ENCODE data around the gene TOM1. TPM values are rescaled to one million over a fixed set of nuclear protein-coding genes. Genes with fewer than 3 reads are reported as not detected.

TOM1 gene
- total and polyA plus RNA-seq, 10 of the 15 experiments (the other 5 are each of a cell fraction or from before 2014, with no cell fraction given) = 2.2 to 64.6 (median 40.3) TPM

DNA sequence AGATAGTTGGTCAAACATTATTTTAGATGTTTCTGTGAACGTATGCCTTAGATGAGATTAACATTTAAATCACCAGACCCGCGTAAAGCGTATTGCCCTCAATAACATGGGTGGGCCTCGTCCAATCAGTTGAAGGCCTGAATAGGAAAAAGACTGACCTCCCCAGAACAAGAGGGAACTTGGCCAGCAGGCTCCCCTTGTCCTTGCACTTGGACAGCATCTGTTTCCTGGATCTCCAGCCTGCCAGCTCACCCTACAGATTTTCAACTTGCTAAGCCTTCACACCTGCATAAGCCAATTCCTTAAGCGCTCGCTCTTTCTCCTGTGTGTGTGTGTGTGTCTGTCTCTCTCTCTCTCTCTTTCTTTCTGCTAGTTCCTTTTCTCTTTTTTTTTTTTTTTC, 8.2 kb downstream of the TOM1 start:
- peaks cover 7% of the 10 kb centered on the region for H3K79me2 ChIP-seq (ENCODE audit: control insufficient read depth, insufficient read depth, low read length)
- ChIA-PET RAD21 (ENCODE audit: unreplicated experiment) (interaction anchor here (0.8 to 1.4 kb wide), 2 partner anchors 8 to 76 kb away, joined by 3 to 4 read pairs; partner anchors contain the start of gene TOM1), POLR2A (interaction anchor here (2.2 kb wide), 1 partner anchor 50 kb away, joined by 7 read pairs; the partner anchor contains the start of gene HMGXB4), SMC1A (ENCODE audit: uncharacterized antibody, unreplicated experiment) (interaction anchor here (0.6 to 4.1 kb wide), 7 partner anchors 8 to 275 kb away, joined by 3 to 23 read pairs (median 5); partner anchors contain the start of genes HMGXB4 and TOM1), CTCF (interaction anchor here (1.1 to 1.6 kb wide), 3 partner anchors 21 to 153 kb away, joined by 3 read pairs; no protein-coding TSS in a partner anchor)
- no peak overlapping the region for H2AFZ ChIP-seq (ENCODE audit: control insufficient read depth, low read depth, low read length)
- 92% methylated on average over 7 of the region's 7 CpGs for WGBS (ENCODE audit: insufficient coverage, insufficient replicate concordance, low lambda C conversion rate, missing lambda C conversion rate)
- H3K36me3 ChIP-seq (ENCODE audit: control insufficient read depth in 2 of 2, insufficient read depth in 2 of 2, low read length in 1 of 2) = no peaks in the 10 kb centered on the region
- in situ Hi-C loops (cut with MboI) (no loop called here), intact Hi-C loops (cut with micrococcal nuclease; ENCODE audit: unreplicated experiment) (loop anchor here (5.0 kb wide), 3 partner anchors 51 to 181 kb away; partner anchors contain the start of genes HMGXB4 and MCM5)
- FAIRE-seq (no peak), DNase-seq (ENCODE audit: low read depth, low spot score) (no peak), ATAC-seq (no peak)
- peak overlapping the region; percentile 81 for H3K27ac ChIP-seq (ENCODE audit: control insufficient read depth, insufficient read depth)
- H3K4me2 ChIP-seq (ENCODE audit: control insufficient read depth, insufficient read depth) = peak overlapping the region; percentile 63
- peaks cover 61% of the 10 kb centered on the region for H3K4me1 ChIP-seq (ENCODE audit: control insufficient read depth, insufficient read depth, low read length)
- H3K9me3 ChIP-seq (replicated peaks; ENCODE audit: control insufficient read depth, insufficient read depth, low read length) = no peaks in the 10 kb centered on the region
- H4K20me1 ChIP-seq (ENCODE audit: control insufficient read depth, insufficient read depth) = no peaks in the 10 kb centered on the region
- no TSS peak for BruUV-seq (replicated peaks)
- TF ChIP-seq, protein P1, sequence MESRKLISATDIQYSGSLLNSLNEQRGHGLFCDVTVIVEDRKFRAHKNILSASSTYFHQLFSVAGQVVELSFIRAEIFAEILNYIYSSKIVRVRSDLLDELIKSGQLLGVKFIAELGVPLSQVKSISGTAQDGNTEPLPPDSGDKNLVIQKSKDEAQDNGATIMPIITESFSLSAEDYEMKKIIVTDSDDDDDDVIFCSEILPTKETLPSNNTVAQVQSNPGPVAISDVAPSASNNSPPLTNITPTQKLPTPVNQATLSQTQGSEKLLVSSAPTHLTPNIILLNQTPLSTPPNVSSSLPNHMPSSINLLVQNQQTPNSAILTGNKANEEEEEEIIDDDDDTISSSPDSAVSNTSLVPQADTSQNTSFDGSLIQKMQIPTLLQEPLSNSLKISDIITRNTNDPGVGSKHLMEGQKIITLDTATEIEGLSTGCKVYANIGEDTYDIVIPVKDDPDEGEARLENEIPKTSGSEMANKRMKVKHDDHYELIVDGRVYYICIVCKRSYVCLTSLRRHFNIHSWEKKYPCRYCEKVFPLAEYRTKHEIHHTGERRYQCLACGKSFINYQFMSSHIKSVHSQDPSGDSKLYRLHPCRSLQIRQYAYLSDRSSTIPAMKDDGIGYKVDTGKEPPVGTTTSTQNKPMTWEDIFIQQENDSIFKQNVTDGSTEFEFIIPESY (IDR thresholded peaks at IDR 0.05) = 0 out of 2 replicates have a peak, but pooled peaks have one; percentile 26
- TF ChIP-seq, protein P2, sequence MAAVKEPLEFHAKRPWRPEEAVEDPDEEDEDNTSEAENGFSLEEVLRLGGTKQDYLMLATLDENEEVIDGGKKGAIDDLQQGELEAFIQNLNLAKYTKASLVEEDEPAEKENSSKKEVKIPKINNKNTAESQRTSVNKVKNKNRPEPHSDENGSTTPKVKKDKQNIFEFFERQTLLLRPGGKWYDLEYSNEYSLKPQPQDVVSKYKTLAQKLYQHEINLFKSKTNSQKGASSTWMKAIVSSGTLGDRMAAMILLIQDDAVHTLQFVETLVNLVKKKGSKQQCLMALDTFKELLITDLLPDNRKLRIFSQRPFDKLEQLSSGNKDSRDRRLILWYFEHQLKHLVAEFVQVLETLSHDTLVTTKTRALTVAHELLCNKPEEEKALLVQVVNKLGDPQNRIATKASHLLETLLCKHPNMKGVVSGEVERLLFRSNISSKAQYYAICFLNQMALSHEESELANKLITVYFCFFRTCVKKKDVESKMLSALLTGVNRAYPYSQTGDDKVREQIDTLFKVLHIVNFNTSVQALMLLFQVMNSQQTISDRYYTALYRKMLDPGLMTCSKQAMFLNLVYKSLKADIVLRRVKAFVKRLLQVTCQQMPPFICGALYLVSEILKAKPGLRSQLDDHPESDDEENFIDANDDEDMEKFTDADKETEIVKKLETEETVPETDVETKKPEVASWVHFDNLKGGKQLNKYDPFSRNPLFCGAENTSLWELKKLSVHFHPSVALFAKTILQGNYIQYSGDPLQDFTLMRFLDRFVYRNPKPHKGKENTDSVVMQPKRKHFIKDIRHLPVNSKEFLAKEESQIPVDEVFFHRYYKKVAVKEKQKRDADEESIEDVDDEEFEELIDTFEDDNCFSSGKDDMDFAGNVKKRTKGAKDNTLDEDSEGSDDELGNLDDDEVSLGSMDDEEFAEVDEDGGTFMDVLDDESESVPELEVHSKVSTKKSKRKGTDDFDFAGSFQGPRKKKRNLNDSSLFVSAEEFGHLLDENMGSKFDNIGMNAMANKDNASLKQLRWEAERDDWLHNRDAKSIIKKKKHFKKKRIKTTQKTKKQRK (IDR thresholded peaks at IDR 0.05; ENCODE audit: low read depth, low read length) = no peak
- peak; percentile 16; the same call in 1 of the 2 replicates for TF ChIP-seq SMARCA5 (IDR thresholded peaks at IDR 0.05)
- TF ChIP-seq, protein P3, sequence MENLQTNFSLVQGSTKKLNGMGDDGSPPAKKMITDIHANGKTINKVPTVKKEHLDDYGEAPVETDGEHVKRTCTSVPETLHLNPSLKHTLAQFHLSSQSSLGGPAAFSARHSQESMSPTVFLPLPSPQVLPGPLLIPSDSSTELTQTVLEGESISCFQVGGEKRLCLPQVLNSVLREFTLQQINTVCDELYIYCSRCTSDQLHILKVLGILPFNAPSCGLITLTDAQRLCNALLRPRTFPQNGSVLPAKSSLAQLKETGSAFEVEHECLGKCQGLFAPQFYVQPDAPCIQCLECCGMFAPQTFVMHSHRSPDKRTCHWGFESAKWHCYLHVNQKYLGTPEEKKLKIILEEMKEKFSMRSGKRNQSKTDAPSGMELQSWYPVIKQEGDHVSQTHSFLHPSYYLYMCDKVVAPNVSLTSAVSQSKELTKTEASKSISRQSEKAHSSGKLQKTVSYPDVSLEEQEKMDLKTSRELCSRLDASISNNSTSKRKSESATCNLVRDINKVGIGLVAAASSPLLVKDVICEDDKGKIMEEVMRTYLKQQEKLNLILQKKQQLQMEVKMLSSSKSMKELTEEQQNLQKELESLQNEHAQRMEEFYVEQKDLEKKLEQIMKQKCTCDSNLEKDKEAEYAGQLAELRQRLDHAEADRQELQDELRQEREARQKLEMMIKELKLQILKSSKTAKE (IDR thresholded peaks at IDR 0.05; ENCODE audit: low read depth, poor library complexity, severe bottlenecking) = no peak
- H3K9ac ChIP-seq (ENCODE audit: control insufficient read depth, insufficient read depth, low read length) = no peak overlapping the region
- H3K4me3 ChIP-seq = no peak overlapping the region
- no peaks in the 10 kb centered on the region for H3K27me3 ChIP-seq (replicated peaks in 1 of 2; ENCODE audit: control insufficient read depth in 2 of 2, insufficient read depth in 2 of 2, low read length in 1 of 2)

Data from GM12878 (cell line).